GM12801 (cell line): Measurements from ENCODE around the gene NECTIN2.

ENCODE experiments used
- TF ChIP-seq, protein P1 (sequence below): IDR thresholded peaks from one replicate; pipeline ENCODE4 v1.5.1; 2011; ENCODE audit warnings: control low read depth; ENCODE audit not compliant: insufficient read length; ENCODE audit errors: extremely low read depth

Gene NECTIN2

DNA sequence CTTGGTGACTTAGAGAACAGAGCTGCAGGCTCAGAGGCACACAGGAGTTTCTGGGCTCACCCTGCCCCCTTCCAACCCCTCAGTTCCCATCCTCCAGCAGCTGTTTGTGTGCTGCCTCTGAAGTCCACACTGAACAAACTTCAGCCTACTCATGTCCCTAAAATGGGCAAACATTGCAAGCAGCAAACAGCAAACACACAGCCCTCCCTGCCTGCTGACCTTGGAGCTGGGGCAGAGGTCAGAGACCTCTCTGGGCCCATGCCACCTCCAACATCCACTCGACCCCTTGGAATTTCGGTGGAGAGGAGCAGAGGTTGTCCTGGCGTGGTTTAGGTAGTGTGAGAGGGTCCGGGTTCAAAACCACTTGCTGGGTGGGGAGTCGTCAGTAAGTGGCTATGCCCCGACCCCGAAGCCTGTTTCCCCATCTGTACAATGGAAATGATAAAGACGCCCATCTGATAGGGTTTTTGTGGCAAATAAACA is 78.2 kb downstream of the NECTIN2 start:
- TF ChIP-seq, protein P1, sequence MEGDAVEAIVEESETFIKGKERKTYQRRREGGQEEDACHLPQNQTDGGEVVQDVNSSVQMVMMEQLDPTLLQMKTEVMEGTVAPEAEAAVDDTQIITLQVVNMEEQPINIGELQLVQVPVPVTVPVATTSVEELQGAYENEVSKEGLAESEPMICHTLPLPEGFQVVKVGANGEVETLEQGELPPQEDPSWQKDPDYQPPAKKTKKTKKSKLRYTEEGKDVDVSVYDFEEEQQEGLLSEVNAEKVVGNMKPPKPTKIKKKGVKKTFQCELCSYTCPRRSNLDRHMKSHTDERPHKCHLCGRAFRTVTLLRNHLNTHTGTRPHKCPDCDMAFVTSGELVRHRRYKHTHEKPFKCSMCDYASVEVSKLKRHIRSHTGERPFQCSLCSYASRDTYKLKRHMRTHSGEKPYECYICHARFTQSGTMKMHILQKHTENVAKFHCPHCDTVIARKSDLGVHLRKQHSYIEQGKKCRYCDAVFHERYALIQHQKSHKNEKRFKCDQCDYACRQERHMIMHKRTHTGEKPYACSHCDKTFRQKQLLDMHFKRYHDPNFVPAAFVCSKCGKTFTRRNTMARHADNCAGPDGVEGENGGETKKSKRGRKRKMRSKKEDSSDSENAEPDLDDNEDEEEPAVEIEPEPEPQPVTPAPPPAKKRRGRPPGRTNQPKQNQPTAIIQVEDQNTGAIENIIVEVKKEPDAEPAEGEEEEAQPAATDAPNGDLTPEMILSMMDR = no peak

- TF ChIP-seq, protein P1 = no peak
Measured at GRCh38 chr19:44925114-44925891, 79.2 kb downstream of the NECTIN2 start.

DNA sequence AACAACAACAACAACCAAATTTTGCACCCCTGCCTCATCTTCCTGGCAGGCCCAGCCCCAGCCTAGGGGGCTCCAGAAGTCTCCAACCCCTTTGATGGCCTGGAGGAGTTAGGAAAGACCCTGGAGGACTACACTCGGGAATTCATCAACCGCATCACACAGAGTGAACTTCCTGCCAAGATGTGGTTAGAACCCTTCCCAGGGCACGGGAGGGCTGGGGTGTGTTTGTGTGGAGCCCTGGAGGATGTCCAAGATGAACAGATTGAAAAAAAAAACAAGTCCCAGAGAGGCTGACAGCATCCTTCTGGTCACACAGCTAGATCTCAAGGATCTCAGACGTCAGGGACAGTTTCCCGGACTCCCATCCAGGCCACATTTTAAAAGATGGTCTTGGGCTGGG is 81.6 kb downstream of the NECTIN2 start:
- TF ChIP-seq, protein P1 = no peak

- TF ChIP-seq, protein P1 = no peak
Measured at GRCh38 chr19:44930088-44930487, 84.0 kb downstream of the NECTIN2 start.

- TF ChIP-seq, protein P1 = no peak
Measured at GRCh38 chr19:44931541-44931940, 85.4 kb downstream of the NECTIN2 start.
